GM12875 (cell line): Measurements from ENCODE around the gene AVEN.

Experiments used
- H3K4me3 ChIP-seq: one replicate; pipeline ENCODE4 v1.5.1; 2011; ENCODE audit warnings: low read depth, low read length, control low read depth
- CTCF ChIP-seq: IDR thresholded peaks from 2 replicates; pipeline ENCODE4 v1.5.1; 2011; ENCODE audit warnings: low read depth, mild to moderate bottlenecking, control low read depth, inconsistent platforms, low read length, moderate library complexity, borderline replicate concordance; ENCODE audit not compliant: insufficient read depth

AVEN gene

GRCh38 chr15:33859992-33860545 is 178.9 kb downstream of the AVEN start:
- H3K4me3 ChIP-seq: no peak overlapping the region

GRCh38 chr15:33858836-33859235 is 180.2 kb downstream of the AVEN start:
- H3K4me3 ChIP-seq: no peak overlapping the region
- no peak for TF ChIP-seq CTCF

More at GRCh38 chr15:33859992-33860545, 178.9 kb downstream of the AVEN start:
- TF ChIP-seq CTCF: no peak

GRCh38 chr15:33857726-33858125 is 181.3 kb downstream of the AVEN start:
- TF ChIP-seq CTCF: no peak
- no peak overlapping the region for H3K4me3 ChIP-seq

GRCh38 chr15:33852570-33852969 is 186.4 kb downstream of the AVEN start:
- TF ChIP-seq CTCF: no peak
- no peak overlapping the region for H3K4me3 ChIP-seq

- TF ChIP-seq CTCF: no peak
- H3K4me3 ChIP-seq: no peak overlapping the region
Measured at GRCh38 chr15:33852094-33852493, 186.9 kb downstream of the AVEN start.

- no peak for TF ChIP-seq CTCF
- no peak overlapping the region for H3K4me3 ChIP-seq
Measured at GRCh38 chr15:33851079-33851478, 187.9 kb downstream of the AVEN start.

GRCh38 chr15:33848011-33848410 is 191.0 kb downstream of the AVEN start:
- no peak for TF ChIP-seq CTCF
- H3K4me3 ChIP-seq: no peak overlapping the region
